ENCODE results near the gene FBXL17.

FBXL17 gene

DNA sequence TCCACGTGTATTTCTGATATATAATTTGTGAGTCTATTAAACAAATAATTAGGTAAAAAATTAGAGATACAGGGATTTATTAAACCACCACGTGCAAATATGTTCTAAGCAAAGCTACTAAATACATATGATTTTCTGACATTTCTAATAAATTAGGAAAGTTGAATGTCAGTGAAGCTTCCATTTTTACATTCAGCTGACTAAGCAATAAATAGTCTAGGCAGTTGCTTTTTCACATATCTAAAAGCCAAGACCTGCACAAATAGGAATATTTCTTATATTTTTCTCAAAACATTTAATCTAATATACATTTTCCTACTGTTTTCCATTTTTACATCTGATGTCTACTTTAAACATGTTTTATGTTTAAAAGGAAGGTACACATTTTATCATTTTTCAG, 388.6 kb downstream of the FBXL17 start (continued):
- TF ChIP-seq KLF17 (tag by site-specific recombination; IDR thresholded peaks at IDR 0.05) (no peak), ZNF16 (tag by site-specific recombination; IDR thresholded peaks at IDR 0.05; ENCODE audit: low read depth) (no peak)

DNA sequence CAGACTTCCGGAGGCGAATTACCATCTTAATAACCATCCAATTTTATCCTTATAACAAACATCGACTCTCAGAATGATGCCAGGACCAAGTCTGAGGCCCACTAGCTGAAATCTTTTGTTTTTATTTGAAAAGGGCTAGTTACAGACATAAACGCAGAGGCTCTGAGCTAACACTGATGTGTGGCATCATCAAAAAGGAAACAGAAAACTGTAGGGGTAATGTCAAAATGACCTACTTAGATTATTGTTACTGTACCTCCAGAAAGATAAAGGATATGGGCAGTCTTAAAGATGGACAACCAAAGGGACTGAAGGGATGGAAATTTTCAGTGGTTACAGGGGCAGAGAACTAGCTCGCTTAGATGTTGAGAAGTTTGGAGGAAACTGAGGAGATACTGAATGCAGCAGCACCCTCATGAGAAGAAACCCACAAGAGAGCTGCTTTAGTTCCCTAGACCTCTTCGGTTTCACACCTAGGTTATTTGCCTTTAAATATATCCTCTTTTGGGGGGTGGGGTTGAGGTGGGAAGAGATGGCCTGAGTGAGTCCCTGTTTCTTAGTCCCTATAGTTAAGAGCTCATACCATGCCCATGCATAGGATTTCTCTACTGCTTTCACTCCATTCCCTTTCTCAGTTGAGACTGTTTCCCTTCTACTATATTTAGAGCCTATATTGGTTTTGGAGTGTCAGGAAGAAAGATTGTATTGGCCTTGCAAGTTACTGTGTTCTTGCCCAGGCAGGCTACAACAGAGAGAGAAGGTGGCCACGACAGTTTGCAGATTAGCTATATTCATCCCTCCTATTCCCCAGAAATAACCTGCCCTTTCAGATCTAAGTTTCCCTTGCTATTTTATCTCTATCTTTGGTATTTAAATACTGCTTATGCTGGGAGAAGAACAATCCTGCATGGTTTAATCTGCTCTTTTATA, 390.8 kb downstream of the FBXL17 start:
- ChIA-PET CTCF (interaction anchor here (0.7 kb wide), 1 partner anchor 535 kb away, joined by 3 read pairs; no protein-coding TSS in a partner anchor), POLR2A (no interaction called here)
- no peak overlapping the region for H3K4me3 ChIP-seq (ENCODE audit: low read depth, low read length)
- no peaks in the 10 kb centered on the region for H3K9me3 ChIP-seq (ENCODE audit: control insufficient read depth, insufficient read depth, low read depth, low read length)
- no peak overlapping the region for H3K27ac ChIP-seq (ENCODE audit: extremely low read depth, low read depth, low read length)
- H3K4me1 ChIP-seq (ENCODE audit: control insufficient read depth, insufficient read depth, low read length) = no peaks in the 10 kb centered on the region
- TF ChIP-seq KLF9 (tag by site-specific recombination; IDR thresholded peaks at IDR 0.05; ENCODE audit: low read depth) (no peak), ZNF670 (tag by site-specific recombination; IDR thresholded peaks at IDR 0.05; ENCODE audit: low read depth) (no peak), ZNF311 (tag by site-specific recombination; IDR thresholded peaks at IDR 0.05; ENCODE audit: borderline replicate concordance) (no peak), ZNF2 (tag by site-specific recombination; IDR thresholded peaks at IDR 0.05) (no peak), SCRT1 (tag by site-specific recombination; IDR thresholded peaks at IDR 0.05; ENCODE audit: borderline replicate concordance) (no peak), ZNF280D (tag by site-specific recombination; IDR thresholded peaks at IDR 0.05) (no peak), ZNF426 (tag by site-specific recombination; IDR thresholded peaks at IDR 0.05) (no peak), ZNF837 (tag by site-specific recombination; IDR thresholded peaks at IDR 0.05) (no peak), ZNF660 (tag by site-specific recombination; IDR thresholded peaks at IDR 0.05) (no peak), ZNF777 (tag by site-specific recombination; IDR thresholded peaks at IDR 0.05; ENCODE audit: borderline replicate concordance) (no peak), ZNF621 (tag by site-specific recombination; IDR thresholded peaks at IDR 0.05) (no peak), ZNF623 (tag by site-specific recombination; IDR thresholded peaks at IDR 0.05) (no peak), ZNF433 (tag by site-specific recombination; IDR thresholded peaks at IDR 0.05; ENCODE audit: low read depth) (no peak)
- TF ChIP-seq, protein P1, sequence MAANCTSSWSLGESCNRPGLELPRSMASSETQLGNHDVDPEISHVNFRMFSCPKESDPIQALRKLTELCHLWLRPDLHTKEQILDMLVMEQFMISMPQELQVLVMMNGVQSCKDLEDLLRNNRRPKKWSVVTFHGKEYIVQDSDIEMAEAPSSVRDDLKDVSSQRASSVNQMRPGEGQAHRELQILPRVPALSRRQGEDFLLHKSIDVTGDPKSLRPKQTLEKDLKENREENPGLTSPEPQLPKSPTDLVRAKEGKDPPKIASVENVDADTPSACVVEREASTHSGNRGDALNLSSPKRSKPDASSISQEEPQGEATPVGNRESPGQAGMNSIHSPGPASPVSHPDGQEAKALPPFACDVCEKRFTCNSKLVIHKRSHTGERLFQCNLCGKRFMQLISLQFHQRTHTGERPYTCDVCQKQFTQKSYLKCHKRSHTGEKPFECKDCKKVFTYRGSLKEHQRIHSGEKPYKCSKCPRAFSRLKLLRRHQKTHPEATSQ (tag by site-specific recombination; IDR thresholded peaks at IDR 0.05) = no peak
- H3K36me3 ChIP-seq (ENCODE audit: control insufficient read depth in 2 of 2, insufficient read depth in 1 of 2, low read length in 2 of 2) = no peaks in the 10 kb centered on the region

DNA sequence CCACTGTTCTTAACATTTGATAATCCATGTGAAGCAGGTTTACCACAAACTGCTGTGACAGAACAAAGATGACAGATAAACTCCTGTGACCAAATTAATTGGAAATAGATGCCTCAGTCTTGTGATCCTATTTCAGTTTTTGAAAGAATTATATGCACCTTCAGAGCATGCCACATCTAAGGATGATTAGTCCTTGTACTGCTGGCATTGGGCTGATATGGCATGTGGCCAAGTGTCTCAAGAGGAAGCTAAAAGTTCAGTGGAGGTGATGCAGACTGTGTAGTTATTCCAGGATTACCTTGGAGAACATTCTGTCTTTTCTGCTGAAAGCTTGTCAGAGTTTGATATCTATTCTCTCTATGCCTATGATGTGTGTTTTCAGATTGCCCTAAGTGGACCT, 396.8 kb downstream of the FBXL17 start:
- H3K4me1 ChIP-seq (ENCODE audit: control insufficient read depth, insufficient read depth, low read length) = peaks cover 19% of the 10 kb centered on the region
- no peak overlapping the region for H3K4me3 ChIP-seq (ENCODE audit: low read depth, low read length)
- no peaks in the 10 kb centered on the region for H3K36me3 ChIP-seq (ENCODE audit: control insufficient read depth in 2 of 2, insufficient read depth in 1 of 2, low read length in 2 of 2)
- ChIA-PET CTCF (no interaction called here), POLR2A (no interaction called here)
- H3K9me3 ChIP-seq (ENCODE audit: control insufficient read depth, insufficient read depth, low read depth, low read length) = no peaks in the 10 kb centered on the region
- H3K27ac ChIP-seq (ENCODE audit: extremely low read depth, low read depth, low read length) = no peak overlapping the region
- TF ChIP-seq ZNF112 (tag by site-specific recombination; IDR thresholded peaks at IDR 0.05) (no peak), ZNF366 (tag by site-specific recombination; conservative IDR thresholded peaks at IDR 0.05) (0 out of 2 replicates have a peak, but pooled peaks have one; percentile 20)
